Activated T-cell treated with anti-CD3 and anti-CD28 coated beads for 24 hours (primary cell): Measurements from ENCODE around the gene ANKRD29.
"Not testable (repeated sequence)": the region's sequence is repeated elsewhere in the genome, so short reads cannot be mapped to it uniquely, and the experiment has no call there.

Experiments
- DNase-seq: peaks from one replicate; pipeline ENCODE4 v3.0.0-alpha.2; 2020; ENCODE audit warnings: low read depth

The ANKRD29 gene

GRCh38 chr18:23616258-23616657 is 46.5 kb downstream of the ANKRD29 start:
- no peak for DNase-seq

DNA sequence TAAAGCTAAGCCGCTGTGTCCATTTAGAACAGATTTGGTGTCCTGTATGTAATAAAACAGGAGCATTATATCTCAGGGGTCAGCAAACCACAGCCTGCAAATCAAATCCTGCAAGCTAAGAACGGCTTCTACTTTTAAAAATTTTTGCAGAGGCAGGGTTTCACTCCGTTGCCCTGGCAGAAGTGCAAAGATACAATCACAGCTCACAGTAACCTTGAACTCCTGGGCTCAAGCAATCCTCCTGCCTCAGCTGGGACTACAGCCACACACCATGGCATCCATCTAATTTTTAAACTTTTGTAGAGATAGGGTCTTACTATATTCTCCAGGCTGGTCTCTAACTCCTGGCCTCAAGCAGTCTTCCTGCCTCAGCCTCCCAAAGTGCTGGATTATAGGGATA is 47.8 kb downstream of the ANKRD29 start:
- no peak for DNase-seq

DNA sequence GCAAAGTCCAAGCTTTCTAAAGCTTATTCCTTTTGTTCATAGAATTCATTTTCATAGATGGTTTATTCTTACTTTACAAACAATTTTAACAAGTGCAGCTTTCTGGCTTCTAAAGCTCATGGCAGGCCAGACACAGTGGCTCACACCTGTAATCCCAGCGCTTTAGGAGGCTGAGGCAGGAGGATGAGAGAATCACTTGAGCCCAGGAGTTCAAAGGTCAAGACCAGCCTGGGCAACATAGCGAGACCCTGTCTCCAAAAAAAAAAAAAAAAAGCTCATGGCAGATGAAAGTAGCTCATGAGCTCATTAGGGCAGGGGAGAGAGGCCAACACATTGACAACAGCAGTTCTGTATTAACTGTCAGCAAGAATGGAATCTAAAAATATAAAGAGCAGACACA is 48.3 kb downstream of the ANKRD29 start:
- no peak for DNase-seq

- not testable (repeated sequence) for DNase-seq
Measured at GRCh38 chr18:23613091-23613475, 49.6 kb downstream of the ANKRD29 start.

DNA sequence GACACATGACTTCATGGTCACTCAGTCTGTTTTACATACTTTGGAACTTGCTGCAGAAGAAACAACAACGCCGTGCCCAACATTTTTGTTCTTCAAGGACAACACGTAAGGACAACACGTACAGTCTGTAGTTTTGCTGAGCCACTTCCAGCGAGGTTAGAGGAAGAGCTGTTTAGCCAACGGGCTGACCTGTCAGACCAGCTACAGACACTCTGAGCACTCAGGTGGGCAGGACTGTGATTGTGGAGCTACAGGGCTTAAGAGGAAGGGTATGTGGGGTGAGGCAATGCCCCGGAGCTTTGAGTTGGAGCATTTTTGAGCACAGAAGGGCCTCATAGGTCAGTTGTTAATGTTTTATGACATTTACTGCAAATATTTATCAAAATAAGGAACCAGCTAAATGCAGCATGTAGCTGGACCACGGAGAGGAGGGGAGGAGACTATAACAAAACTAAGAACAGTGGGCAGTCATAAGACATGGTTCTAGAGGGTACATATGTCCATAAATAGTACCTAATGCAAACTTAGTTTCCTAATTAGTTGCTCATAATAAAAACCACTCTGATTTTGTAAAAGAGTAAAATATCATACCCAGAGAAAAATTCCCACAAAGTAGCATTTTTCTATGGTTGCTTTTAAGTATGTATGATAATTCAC is 50.1 kb downstream of the ANKRD29 start:
- DNase-seq: no peak

GRCh38 chr18:23609390-23610023 is 53.2 kb downstream of the ANKRD29 start:
- no peak for DNase-seq

GRCh38 chr18:23608211-23608610 is 54.5 kb downstream of the ANKRD29 start:
- no peak for DNase-seq

GRCh38 chr18:23605941-23606340 is 56.8 kb downstream of the ANKRD29 start:
- DNase-seq: no peak

DNA sequence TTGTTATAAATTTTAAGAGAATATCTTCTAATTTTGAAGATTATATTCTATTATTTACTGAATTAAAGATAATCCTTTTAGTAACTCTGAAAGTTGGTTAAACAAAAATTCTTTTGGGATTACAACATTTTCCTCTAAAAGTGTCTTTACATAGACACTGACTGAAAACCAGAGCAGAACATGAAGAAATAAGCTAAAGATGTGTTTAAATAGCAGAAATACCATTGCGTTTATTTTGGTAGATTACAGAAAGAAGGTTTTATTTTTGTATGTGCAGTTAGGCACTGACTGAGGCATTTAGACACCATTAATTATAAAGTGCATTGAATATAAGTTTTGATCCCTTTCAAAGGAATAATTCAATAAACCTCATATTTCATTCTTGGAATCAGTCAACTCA is 62.9 kb downstream of the ANKRD29 start:
- no peak for DNase-seq

GRCh38 chr18:23596183-23596582 is 66.5 kb downstream of the ANKRD29 start:
- no peak for DNase-seq

- no peak for DNase-seq
Measured at GRCh38 chr18:23595591-23595990, 67.1 kb downstream of the ANKRD29 start.

DNA sequence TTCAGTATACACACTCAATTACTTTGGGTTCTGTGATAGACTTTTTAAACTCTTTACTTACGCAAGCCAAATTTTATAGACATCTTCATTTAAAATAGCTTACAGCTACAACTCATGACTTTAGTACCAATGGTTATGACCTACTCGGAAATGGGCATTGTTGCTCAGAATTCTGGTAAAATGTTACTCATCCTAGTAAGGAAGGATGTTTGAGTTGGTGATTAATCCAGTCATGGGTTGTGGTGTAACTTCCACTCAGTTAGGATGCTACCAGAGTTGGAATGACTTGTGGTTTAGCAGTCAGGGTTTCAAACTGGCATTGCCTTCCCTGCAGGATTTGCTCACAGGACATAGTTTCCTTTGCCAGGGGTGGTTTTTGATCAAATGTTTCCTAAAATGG is 69.0 kb downstream of the ANKRD29 start:
- DNase-seq: no peak

DNA sequence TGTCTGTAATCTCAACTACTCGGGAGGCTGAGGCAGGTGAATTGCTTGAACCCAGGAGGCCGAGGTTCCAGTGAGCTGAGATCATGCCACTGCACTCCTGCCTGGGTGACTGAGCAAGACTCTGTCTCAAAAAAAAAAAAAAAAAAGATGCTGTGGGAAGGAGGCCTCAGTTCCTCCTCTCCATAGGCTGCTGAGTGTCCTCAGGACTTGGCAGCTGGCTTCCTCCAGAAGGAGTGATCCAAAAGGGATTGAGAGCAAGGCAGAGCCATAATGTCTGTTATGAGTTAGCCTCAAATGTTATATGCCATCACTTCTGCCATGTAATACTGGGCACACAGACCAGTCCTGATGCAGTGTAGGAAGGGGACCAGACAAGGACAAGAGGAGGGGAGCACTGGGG is 69.8 kb downstream of the ANKRD29 start:
- no peak for DNase-seq

GRCh38 chr18:23591011-23591410 is 71.7 kb downstream of the ANKRD29 start:
- DNase-seq: no peak

- no peak for DNase-seq
Measured at GRCh38 chr18:23588836-23589560, 73.7 kb downstream of the ANKRD29 start.

GRCh38 chr18:23587220-23587642 is 75.5 kb downstream of the ANKRD29 start:
- no peak for DNase-seq

DNA sequence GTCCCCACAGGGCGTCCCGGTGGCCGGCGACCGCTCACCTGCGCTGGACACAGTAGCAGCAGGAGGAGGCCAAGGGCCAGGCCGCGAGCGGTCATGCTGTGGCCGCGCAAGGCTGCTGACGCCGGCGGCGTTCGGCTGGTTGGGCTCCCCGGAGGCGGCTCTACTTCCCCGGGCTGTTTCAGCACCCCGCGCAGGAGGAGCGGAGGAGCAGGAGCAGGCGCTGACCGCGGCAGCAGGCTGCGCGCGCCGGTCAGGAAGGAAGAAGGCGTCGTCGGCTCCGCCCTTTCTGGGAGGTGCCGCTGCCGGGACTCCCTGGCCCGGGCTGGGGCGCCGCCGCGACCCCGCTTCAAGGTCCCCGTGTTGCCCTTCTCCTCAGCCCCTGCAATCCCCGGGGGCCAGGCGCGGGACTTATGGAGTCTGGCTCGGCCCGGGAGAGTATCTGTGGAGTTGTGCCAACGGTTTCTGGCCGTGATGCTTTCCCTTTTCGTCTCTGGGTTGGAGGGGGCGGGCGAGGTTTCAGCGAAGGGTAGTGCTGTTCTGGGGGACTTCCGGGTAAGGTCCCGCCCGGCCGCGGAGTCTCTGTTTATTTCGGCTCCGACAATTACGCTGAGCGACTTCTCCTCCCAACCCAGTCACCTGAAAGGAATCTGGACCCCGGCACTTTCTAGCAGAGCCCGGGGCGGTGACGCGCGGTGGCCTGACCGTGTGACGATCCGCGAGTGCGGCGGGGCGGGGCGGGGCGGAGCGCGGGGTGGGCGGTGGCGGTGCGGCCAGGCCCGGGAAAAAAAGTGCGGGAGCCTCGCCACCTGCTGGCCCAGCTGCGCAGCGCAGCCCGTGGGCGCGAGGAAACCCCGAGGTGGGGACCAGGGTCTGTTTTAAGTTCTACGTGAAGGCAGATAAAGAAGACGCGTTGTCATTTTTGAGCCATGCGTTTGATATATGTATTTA is 76.2 kb downstream of the ANKRD29 start, which contains the start of gene NPC1:
Gene NPC1, minus strand, starts transcription at position 258 of the 948 bp plus-strand sequence. Its CDS starts 163 bp downstream, at position 95.
- peak; percentile 89 for DNase-seq

GRCh38 chr18:23585897-23586248 is 76.8 kb downstream of the ANKRD29 start:
- DNase-seq: no peak

DNA sequence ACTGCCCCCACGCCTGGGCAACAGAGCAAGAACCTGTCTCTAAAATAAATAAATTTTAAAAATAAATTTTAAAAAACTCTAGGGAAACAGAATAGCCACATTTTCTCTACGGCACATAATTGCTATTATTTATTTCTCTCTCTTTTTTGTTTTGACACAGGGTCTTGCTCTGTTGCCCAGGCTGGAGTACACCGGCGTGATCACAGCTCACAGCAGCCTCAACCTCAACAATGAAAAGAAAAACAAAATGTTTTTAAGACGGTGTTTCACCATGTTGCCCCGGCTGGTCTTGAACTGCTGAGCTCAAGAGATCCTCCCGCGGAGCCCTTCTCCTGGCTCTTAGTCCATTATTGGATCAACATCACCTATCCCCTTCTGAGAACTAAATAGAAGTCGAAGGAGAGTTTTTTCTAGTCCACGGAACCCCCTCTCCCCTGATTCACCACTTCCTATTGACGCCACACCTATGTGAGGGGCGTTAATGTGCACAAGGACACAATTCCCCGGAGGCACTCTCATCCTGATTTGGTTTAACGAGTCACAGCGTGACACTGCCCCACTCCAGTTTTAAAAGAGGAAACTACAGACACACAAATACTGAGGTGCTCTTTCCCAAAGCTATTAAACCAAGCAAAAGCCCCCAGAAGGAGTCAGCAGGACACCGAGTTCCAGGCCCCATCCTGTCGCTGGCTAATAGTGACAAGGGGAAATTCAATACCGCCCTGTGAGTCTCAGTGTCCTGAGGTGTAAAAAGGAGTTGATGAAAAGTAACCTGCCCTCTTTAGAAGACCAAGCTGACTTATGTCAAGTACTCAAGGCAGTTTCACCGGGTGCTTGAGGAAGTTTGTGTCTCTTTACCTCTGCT is 77.5 kb downstream of the ANKRD29 start:
- DNase-seq: no peak

- no peak for DNase-seq
Measured at GRCh38 chr18:23584019-23584983, 78.4 kb downstream of the ANKRD29 start.
